ENCODE results near the gene TLE2.

TLE2 gene

DNA sequence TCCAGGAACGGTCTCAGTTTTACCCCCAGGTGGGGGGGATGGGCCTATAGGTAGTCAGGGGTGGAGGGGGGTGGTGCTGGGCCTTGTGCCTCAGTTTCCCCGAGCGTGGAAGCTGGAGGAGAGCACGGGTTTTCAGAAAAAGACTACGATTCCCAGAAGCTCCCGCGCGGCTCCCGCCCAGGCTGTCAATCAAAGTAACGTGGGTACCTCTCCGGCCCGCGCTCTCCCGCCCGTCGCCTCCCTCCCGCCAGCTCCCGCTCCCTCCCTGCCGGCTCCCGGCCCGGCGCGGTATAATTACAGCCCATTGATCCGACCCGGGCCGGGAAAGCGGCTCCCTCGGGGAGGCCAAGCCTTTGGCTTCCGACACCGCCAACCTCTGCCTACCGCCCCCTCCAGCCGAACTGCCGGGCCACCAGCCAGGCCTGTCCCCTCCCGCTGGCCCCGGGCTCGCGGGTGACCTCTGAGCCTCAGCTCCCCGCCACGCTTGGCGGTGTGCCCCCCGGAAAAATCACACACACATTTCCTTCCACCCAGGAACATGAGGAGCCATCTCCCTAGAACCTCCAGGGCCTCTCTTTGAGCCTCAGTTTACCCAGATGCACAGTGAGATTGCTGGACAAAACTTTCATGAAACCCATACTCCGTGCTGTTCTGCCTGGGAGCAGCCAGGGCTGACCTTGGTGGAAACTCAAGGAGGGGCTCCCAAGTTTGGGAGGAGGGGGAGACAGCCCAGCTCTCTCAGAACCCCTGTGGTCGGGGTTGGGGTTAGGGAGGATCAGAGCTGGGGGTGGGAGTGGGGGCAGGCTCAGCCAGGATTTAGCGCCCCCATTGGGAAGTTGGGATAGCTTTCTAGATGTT is 7.3 kb upstream of the TLE2 start:
- peak; percentile 92 for DNase-seq

DNA sequence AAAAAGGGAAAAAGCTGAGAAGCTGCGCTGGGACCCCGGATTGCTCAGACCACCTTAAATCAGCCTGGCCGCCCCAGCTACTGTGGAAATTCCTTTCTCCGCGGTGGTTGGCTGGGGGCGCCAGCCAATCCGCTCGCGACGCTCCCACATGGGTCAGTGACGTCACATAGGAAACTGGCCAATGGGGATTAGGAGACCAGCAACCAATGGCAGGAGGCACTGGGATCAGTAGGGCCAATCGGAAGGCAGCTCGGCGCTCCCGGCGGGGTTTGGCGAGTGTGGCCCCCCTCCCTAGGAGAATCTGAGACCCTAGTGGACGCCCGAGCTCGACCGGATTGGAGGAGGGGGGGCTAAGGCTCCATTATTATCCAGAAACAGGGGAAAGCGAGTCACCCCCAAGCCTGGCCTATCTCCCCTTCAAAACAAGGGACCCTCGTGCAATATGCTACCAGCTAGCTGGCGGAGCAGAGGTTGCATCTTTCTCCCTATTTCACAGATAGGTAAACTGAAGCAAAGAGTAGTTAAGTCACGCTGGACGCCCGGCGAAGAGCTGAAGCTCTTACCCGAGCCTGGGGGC is 6.5 kb upstream of the TLE2 start:
- DNase-seq, result peak; percentile 100

DNA sequence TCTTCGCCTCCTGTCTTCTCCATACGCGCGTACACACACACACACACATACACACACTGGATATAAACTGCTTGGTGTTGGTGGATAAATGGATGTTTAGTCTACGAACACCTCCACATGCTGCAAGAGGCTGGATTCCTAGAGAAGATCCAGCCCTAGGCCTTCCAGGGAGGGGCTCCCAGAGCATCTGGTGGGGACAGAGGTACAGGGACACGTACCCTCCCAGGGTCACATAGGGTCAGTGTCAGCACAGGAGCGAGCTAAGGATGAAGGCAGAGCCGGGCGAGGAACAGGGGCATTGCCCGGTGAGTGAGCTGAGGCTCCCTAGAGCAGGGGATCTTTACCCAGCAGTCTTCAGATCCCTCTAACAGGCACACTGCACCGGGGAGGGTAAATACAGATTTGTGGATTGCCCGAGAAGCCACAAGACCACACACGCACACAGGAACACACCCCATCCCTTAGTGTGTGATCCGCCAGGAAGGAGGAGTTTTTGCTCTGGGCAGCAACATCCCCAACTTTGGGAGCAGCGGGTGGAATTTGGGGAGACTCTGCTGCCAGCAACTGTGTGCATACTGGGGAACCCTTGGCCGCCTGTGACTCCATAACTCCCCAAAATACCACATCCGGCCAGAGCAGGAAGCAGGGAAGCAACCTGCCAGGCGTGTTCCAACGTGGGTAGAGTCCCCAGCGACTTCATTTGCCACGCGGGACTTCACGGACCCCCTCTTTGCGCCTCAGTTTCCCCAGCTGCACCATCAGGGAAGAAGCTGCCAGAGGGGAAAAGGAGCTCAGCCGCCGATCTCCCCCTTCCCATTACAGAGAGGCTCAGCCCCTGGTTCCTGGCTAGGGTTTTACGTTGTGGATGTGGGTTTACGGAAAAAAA is 5.8 kb upstream of the TLE2 start:
- peak; percentile 67 for DNase-seq

DNA sequence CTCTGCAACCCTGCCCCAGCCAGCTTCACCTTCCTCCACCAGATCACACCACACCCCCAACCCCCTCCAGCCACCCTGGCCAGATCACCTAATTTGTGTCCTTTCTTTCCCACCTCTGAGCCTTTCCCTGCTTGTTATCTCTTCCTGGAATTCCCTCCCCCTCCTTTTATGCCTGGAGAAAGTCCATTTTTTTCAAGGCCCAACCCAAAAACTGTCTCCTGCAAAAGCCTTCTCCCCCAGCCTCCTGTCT is 5.3 kb upstream of the TLE2 start:
- no peak for DNase-seq

DNA sequence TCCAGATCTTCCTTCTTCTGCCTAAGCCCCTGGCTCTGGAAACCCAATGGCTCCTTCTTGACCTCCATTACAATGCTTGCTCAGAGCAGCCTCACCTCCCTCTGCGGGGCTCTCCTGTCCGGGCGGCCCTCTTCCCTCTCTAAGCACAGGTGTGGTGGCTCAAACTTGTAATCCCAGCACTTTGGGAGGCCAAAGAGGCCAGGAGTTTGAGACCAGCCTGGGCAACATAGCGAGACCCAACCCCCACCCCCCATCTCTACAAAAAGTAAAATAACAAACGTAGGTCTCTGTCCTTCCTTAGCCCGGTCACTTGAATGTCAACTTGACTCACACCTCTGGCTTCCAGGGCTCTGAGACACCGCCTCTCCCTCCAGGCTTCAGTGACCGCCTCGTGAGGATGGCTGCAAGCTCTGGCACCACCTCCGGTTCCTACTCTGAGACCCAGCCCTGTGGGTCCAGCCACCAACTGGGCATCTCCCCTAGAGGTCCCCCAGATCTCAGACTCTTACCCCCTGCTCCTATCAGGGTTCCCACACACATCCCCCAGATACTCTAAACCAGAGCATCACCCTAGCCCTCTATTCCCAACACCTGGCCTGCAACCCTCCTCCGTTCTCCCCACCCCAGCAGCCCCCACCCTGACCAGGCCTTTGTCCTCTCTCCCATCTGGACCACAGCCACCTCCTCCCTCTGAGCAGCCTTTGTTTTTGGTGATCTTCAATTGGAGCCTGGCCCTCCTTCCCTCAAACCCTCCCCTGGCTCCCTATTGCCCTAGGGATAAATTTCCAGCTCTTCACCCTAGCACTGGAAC is 4.7 kb upstream of the TLE2 start:
- DNase-seq, result no peak

DNA sequence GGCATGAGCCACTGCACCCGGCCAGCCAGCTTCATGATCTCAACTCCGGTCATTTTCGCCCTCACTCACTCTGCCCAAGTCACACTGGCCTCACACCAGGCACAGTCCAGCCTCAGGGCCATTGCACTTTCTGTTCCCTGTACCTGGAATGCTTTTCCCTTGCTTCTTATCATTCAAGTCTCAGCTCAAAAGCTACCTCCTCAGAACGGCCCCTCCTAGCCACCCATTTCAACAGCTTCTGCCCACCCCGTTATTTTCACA is 2.5 kb upstream of the TLE2 start:
- DNase-seq, result no peak

DNA sequence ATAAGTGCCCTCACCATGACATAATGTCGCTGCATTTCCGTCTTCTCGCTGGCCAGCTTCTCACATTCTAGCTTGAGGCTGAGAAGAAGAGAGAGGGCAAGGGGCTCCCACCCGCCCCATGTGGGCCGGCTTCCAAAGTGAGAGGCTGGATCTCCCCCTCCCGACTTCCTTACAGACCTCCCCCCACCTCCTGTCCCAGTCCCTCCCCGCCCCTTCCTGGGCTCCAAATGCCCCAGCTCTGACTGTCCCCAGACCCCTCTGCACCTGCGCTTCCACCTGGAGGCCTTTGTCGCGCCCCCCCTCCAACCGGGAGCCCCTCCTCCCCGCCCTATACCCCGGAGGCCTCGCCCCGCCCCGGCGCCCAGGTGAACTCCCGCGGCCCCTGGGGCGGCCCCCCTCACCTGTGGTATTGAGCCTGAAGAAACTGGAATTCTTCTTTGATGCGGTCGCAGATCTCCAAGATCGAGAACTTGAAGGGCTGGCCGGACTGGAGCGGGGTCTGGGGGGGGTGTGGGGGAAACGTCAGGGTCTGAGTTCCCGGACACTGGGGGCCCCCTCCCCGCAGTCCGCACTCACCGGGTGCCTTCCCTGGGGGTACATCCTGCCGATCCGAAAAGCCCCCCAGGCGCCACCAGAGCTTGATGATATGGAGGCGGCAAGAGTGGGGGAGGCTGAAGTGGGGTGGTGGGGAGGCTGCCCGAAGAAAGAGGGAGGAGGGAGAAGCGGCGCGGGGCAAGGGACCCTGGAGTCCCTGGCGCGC is 595 bp downstream of the TLE2 start:
- no peak for DNase-seq

DNA sequence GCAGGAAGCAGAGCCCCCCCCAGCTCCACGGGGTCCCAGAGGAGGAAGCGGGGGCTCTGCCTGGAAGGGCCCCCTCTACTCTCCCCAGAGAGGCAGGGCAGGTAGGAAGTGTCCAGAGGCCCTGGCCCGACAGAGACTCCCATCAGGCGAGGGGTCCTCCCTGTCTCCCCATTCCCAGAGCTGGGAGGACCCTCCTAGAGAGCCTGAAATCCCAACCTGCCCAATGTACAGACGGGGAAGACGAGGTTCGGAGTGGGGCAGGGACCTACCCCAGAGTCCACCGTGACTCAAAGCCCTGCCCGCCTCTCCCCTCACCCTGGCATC is 1.1 kb downstream of the TLE2 start:
- no peak for DNase-seq

DNA sequence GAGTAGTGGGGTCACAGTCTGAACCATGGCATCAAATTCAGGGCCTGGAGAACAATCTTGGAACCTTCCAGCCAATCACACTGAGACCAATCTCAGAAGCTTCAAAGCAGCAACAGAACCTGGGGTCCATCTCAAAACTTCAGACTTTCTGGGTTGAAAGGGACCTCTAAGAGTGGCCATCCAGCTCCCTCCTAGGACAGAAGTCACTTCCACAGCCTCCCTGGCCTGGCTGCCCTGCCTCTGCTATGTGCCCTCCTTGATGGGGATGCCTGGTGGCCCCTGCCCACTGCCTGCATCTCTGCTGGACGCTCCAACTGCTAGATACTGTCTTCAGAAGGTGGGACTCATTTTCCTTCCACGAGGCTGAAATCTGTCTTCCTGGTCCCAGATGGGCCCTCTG is 1.8 kb downstream of the TLE2 start:
- no peak for DNase-seq

DNA sequence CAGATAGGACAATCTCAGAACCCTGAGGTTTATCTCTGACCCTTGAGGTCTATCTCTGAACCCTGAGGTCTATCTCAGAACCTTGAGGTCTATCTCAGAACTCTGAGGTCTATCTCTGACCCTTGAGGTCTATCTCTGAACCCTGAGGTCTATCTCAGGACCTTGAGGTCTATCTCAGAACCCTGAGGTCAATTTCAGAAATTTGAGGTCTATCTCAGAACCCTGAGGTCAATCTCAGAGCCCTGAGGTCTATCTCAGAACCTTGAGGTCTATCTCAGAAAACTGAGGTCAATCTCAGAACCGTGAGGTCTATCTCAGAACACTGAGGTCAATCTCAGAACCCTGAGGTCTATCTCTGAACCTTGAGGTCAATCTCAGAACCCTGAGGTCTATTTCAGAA is 2.3 kb downstream of the TLE2 start:
- no peak for DNase-seq

DNA sequence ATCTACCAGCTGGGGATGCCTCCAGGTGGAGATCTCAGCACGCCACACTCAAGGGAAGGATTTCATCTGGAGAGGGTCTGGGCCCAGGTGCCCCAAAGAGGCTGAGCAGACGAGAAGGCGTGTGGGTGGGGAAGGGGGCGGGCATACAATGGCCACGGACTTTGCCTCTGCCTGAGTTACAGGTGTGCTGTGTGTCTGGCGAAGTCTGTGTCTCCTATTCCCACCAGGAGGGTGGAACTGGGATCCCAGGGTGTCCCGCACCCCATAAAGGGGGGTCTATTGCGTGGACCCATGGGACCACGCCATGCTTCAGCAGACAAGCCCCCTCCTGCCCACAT is 3.6 kb downstream of the TLE2 start:
- no peak for DNase-seq

DNA sequence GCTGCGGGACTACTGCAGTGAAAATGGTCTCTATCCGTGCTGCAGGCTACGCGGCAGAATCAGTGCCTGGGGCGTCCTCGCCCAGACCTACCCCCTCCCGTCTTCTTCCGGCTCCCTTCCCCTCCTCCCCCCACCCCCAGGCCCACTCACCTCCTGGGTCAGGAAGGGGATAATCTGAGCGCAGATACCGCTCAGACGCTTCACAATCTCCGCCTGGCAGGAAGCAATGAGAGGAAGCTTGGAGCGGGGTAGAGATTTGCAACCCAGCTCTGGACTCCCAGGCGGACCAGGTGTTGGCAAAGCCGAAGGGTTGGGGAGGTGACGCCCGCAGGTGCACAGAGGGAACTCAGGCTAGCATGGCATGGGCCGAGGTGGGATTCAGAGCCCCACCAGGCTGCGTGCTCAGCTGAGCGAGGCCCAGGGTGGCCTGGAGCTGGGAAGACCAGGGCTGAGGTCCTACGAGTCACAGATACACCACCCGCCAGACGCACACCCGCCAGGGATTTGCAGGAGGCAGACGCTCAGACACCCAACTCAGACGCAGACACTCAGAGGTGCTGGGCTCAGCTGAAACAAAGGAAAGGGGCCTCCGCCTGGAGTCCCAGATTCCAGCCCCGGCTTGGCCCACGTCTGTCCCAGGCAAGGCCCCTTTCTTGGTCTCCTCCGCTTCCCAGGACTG is 4.1 kb downstream of the TLE2 start:
- no peak for DNase-seq

DNA sequence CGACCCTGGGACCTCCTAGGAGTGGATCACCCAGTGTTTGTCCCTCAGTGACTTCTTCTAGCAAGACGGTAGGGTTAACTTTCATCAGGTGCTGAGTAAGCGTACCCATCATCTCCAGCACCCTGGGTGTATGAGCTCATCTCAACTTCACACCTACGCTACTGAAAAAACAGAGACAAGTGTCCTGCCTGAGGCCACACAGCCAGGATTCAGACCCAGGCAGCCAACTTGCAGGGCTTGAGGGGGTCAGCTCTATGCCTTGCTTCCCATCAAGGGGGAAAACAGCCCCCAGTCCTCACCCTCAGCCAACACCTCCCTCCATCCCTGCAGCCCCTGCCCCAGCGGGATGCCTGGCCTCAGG is 4.6 kb downstream of the TLE2 start:
- no peak for DNase-seq

DNA sequence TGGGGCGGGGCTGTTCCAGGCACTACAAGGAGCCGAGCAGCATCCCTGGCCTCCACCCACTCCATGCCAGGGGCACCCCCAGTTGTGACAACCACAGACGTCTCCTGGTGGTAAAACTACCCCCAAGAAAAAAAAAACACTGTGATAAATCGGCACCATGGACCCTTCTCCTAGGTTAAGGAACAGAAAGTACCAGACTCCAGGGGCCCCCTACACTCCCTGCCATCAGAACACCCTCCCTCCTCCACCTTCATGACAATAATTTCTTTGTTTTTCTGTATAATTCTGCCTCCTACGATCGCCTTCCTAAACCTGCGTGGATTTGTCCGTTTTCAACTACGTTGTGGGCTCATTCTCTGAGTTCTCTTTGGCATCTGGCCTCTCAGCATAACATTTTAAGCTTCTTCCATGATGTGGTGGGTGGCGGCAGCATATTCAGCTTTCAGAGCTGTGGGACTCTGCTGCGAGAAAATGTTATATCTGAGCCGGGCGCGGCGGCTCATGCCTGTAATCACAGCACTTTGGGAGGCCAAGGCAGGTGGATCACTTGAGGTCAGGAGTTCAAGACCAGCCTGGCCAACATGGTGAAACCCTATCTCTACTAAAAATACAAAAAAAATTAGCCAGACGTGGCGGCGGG is 8.6 kb downstream of the TLE2 start:
- no peak for DNase-seq

DNA sequence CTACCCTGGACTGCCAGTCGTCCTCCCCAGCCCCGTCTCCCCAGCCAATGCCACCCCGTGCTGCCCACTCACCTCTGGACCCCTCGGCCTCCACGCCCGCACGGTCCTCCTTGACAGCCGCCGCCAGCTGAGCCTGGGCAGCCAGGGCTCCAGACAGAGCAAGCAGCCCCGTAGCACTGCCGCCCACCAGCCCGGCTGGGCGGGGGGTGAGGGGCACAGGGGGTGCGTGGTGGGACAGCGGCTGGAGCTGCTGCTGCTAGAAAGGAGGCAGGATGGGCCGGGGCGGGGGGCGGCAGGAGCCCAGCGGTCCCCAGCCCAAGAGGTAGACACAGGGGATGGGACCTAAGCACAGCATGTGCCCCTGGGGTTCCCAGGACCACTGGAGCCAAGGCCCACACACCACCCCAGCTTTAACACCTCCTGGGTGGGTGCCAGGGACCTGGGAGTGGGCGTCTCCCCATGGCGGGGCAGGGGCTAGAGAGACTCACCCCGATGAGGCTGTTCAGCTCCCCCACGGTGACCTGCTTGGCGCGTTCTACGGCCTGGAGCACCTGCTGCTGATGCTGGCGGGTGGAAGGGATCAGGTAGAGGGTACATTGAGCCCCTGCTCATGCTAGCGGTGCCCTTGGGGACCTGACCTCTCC is 9.7 kb downstream of the TLE2 start:
- no peak for DNase-seq

DNA sequence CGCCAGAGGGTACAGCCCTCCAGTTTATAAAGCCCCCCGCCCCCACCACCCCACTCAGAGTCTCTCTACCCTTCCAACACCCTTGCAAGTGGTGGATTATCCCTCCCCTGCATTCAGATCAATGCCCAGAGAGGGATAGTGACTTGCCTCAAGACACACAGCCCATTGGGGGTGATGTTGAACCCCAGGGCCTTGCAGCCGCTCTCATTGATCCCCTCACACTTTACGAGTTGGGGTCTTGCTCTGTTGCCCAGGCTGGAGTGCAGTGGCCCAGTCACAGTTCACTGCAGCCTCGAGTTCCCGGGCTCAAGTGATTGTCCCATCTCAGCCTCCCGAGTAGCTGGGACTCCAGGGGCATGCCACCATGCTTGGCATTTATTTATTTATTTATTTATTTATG is 11.2 kb downstream of the TLE2 start:
- no peak for DNase-seq

DNA sequence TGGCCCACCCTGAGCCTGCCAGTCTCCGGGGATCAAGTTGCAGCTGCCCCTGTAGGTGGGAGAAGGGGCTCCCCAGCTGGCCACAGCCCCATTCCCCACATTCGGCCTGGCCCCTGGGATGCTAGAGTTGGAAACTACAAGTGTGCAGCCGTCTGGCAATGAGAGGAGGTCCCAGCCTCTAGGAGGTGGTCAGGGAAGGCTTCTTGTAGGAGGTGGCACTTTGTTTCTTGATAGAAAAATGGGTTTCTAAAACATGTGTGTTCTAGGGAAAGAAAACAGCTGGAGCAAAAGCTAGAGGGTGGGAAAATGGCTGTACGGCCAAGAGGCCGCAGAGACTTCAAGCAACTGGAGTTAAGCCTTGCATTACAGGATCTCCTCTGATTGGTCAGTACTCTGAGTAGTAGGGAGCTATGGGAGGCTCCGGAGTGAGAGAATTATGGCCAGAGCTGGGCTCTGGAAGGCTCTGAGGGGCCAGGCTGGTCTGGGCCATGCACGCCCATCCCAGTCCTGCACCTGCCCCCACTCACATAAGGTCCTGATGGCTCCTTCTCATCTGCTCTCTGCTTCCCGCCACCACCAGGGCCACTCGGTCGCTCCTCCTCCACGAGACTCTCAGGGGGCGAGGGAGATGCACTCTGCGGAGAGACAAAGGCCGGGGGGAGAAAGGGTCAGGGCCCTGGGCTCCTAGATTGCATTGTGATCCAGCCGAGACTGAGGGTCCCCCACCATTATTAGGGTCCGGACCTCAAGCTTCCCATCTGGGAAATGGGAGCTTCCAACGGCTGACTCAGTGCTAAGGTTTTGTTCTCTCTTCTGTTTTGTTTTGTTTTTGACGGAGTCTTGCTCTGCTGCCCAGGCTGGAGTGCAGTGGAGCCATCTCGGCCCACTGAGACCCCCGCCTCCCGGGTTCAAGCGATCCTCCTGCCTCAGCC is 13.7 kb downstream of the TLE2 start:
- DNase-seq, result no peak

DNA sequence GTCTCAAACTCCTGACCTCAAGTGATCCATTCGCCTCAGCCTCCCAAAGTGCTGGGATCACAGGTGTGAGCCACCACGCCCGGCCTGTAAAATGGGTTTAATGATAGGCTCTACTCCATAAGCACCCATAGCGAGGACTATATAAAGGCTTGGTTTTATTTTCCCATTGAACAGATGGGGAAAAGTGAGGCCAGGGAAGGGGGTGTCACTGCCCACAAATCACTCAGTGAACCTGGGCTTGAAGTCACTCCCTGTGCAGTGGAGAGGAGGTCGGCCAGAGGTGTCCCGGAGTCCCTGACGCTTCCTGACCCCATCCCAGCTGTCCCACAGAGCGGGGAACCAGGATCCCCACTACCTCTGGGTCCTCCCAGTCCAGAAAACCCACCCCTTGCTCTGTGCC is 14.9 kb downstream of the TLE2 start:
- no peak for DNase-seq

DNA sequence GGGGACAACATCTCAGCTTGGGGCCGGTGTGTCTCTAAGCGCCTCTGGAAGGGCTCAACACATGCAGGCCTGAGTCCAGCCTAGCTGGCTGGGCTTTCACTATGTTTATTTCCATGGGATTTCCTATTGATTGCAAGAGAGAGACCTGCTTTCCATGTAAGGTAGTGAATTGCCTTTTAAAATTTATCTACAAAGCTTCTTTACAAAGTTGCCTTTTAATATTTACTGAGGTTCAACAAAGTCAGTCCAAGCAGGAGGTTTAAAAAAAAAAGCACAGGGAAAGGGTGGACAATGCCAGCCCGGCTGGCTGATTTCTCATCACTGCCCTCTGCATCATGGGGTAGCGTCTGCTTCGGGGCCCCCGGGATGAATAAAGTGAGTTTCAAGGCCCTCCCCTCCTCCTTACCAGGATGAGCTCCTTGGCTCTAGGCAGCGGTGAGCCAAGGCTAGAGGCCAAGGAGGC is 15.8 kb downstream of the TLE2 start:
- DNase-seq, result no peak
